K562 (cell line): ENCODE measurements around the gene MLLT6. TPM values are rescaled to one million over a fixed set of nuclear protein-coding genes. Genes with fewer than 3 reads are reported as not detected.
A peak's percentile ranks its signal among the peaks of the same experiment; 100 is the strongest.

Source experiments
- AFF4 ChIP-seq: sonication (generic); formaldehyde crosslinking; IDR thresholded peaks from 2 replicates; pipeline ENCODE4 v1.8.0; 2023; ENCODE audit warnings: mild to moderate bottlenecking, missing genetic modification reagents
- ATF7 ChIP-seq: fragments of 450-650 bp; IDR thresholded peaks from 2 replicates; pipeline ENCODE4 v1.7.1; 2014; ENCODE audit warnings: mild to moderate bottlenecking, moderate library complexity
- CCNT2 ChIP-seq: IDR thresholded peaks from 2 replicates; pipeline ENCODE4 v1.6.1; 2011; ENCODE audit warnings: borderline replicate concordance, low read depth, mild to moderate bottlenecking, moderate library complexity, mixed read lengths, low read length; ENCODE audit not compliant: insufficient read length; ENCODE audit errors: extremely low read depth
- EP400 ChIP-seq: fragments of 450-650 bp; IDR thresholded peaks from 2 replicates; pipeline ENCODE4 v1.6.1; 2017; ENCODE audit warnings: antibody characterized with exemption, mild to moderate bottlenecking, moderate library complexity
- L3MBTL2 ChIP-seq: fragments of 450-650 bp; IDR thresholded peaks from 2 replicates; pipeline ENCODE4 v1.6.1; 2016; ENCODE audit warnings: mild to moderate bottlenecking, moderate library complexity
- MAFK ChIP-seq: IDR thresholded peaks from 2 replicates; pipeline ENCODE4 v1.6.1; 2011; ENCODE audit warnings: low read length, improper control_type of control experiment
- MECOM ChIP-seq: fragments of 250-450 bp; sonication (Bioruptor Pico); IDR thresholded peaks from 2 replicates; pipeline ENCODE4 v1.8.0; 2022; ENCODE audit warnings: inconsistent platforms
- MIER1 ChIP-seq: fragments of 450-650 bp; IDR thresholded peaks from 2 replicates; pipeline ENCODE4 v1.6.1; 2016; ENCODE audit warnings: antibody characterized with exemption, mild to moderate bottlenecking, low read depth
- MNT ChIP-seq, 2 experiments: fragments of 450-650 bp; conservative IDR thresholded peaks; 2 replicates each; pipeline ENCODE4 v1.6.1; 2017; ENCODE audit warnings: mild to moderate bottlenecking in 2 of 2, moderate library complexity in 2 of 2
- NFIX ChIP-seq: fragments of 250-450 bp; sonication (Bioruptor Pico); IDR thresholded peaks from 2 replicates; pipeline ENCODE4 v1.4.0; 2020; ENCODE audit warnings: low read depth, mild to moderate bottlenecking, moderate library complexity
- PBX2 ChIP-seq, 2 experiments: IDR thresholded peaks in 1 of 2; conservative IDR thresholded peaks in 1 of 2; 2 replicates each; pipeline ENCODE4 v1.6.1; 2016; ENCODE audit warnings: low read depth in 2 of 2, mild to moderate bottlenecking in 1 of 2, missing compliant biosample characterization in 1 of 2, missing genetic modification characterization in 1 of 2, moderate library complexity in 1 of 2
- PHF8 ChIP-seq: fragments of 200-600 bp; sonication (generic); IDR thresholded peaks from 2 replicates; pipeline ENCODE4 v1.6.1; 2012; ENCODE audit warnings: mixed run types, mild to moderate bottlenecking, inconsistent platforms, low read length, moderate library complexity, borderline replicate concordance
- POLR2H ChIP-seq: IDR thresholded peaks from 2 replicates; pipeline ENCODE4 v1.6.1; 2016; ENCODE audit warnings: missing genetic modification characterization, low read depth, mild to moderate bottlenecking, control low read depth, missing compliant biosample characterization, moderate library complexity
- SRF ChIP-seq, 2 experiments: fragments of 250-450, 450-650 bp in 1 of 2; sonication (Bioruptor Pico) in 1 of 2; sonication (generic) in 1 of 2; formaldehyde crosslinking; IDR thresholded peaks; 2 replicates each; pipeline versions ENCODE4 v1.5.0 to v1.5.1; 2020 to 2022; ENCODE audit warnings: mild to moderate bottlenecking in 1 of 2, missing genetic modification reagents in 1 of 2
- YY1 ChIP-seq, 3 experiments: IDR thresholded peaks; 2 replicates each; pipeline ENCODE4 v1.6.1; 2011; ENCODE audit warnings: low read length in 2 of 3, mild to moderate bottlenecking in 2 of 3, moderate library complexity in 2 of 3, borderline replicate concordance in 1 of 3, control low read depth in 1 of 3, low read depth in 1 of 3; ENCODE audit not compliant: insufficient read depth in 3 of 3, insufficient replicate concordance in 2 of 3, control insufficient read depth in 1 of 3, insufficient read length in 1 of 3; ENCODE audit errors: extremely low read depth in 1 of 3
- ZBTB7A ChIP-seq: IDR thresholded peaks from 2 replicates; pipeline ENCODE4 v1.6.1; 2011; ENCODE audit warnings: low read depth, mild to moderate bottlenecking, low read length, moderate library complexity, borderline replicate concordance; ENCODE audit not compliant: control insufficient read depth
- polyA plus RNA-seq, 8 experiments: library from polyadenylated mRNA; depleted of rRNA in 4 of 8; stranded (reverse) in 5 of 8; unstranded in 3 of 8; fragments of >200 nt; fragmentation: Nextera tagmentation in 2 of 8; fragmentation: Illumina TruSeq in 1 of 8; extraction: Ambion mirVana in 2 of 8; extraction: Trizol in 1 of 8; gene quantifications; 2 replicates each; pipeline versions ENCODE4 v1.2.1 to v1.2.3, GENCODE V29; 2011 to 2014; ENCODE audit warnings: inconsistent platforms in 1 of 8, missing spikeins in 1 of 8
- total RNA-seq, 7 experiments: library from RNA; depleted of rRNA in 6 of 7; stranded (reverse); fragments of >200 nt in 6 of 7; fragmentation: Illumina TruSeq in 2 of 7; extraction: Trizol in 2 of 7; gene quantifications; 2 replicates each; pipeline versions ENCODE4 v1.2.1 to v1.2.3, GENCODE V29; 2011 to 2021; ENCODE audit warnings: low replicate concordance in 1 of 7

Gene MLLT6
- total and polyA plus RNA-seq, 9 of the 15 experiments (the other 6 are each of a cell fraction or from before 2014, with no cell fraction given): 3.1 to 71.7 (median 30.0) TPM

GRCh38 chr17:38749223-38750043 lies 44.4 kb downstream of the MLLT6 start (continued):
- TF ChIP-seq YY1 (IDR thresholded peaks at IDR 0.05; ENCODE audit: borderline replicate concordance in 1 of 3, control insufficient read depth in 1 of 3, extremely low read depth in 1 of 3, insufficient read depth in 3 of 3, insufficient read length in 1 of 3, insufficient replicate concordance in 2 of 3, low read depth in 1 of 3, low read length in 2 of 3): peak in 2 of 3 experiments; percentile 34 to 52
- TF ChIP-seq NFIX (CRISPR knock-in tag): no peak
- TF ChIP-seq EP400: peak; percentile 77
- peak; percentile 91 for TF ChIP-seq L3MBTL2
- TF ChIP-seq MNT (conservative IDR thresholded peaks at IDR 0.05): peak; percentile 60 to 67; a peak in 3 of 4 replicates
- TF ChIP-seq PHF8: peak; percentile 74; the same call in 1 of the 2 replicates
- TF ChIP-seq ZBTB7A: peak; percentile 81
- peak; percentile 48 for TF ChIP-seq CCNT2
- 0 out of 2 replicates have a peak, but pooled peaks have one; percentile 36 for TF ChIP-seq MECOM (CRISPR knock-in tag)
- TF ChIP-seq POLR2H (tag): peak; percentile 93
- no peak for TF ChIP-seq PBX2 (CRISPR knock-in tag; IDR thresholded peaks at IDR 0.05; ENCODE audit: low read depth)
- no peak for TF ChIP-seq PBX2 (tag; conservative IDR thresholded peaks at IDR 0.05; ENCODE audit: low read depth)
- peak in 1 of 2 experiments; percentile 77; a peak in 2 of 4 replicates for TF ChIP-seq SRF (CRISPR knock-in tag; IDR thresholded peaks at IDR 0.05)
- TF ChIP-seq ATF7: peak; percentile 56; the same call in 1 of the 2 replicates
- TF ChIP-seq MAFK: no peak
- TF ChIP-seq AFF4: peak; percentile 55; the same call in 1 of the 2 replicates
- no peak for TF ChIP-seq MIER1
